ENCODE results near the gene SMG7.

SMG7 gene

GRCh38 chr1:183567584-183567983 is 95.3 kb downstream of the SMG7 start:
- no peak for DNase-seq

GRCh38 chr1:183568176-183569021 is 96.1 kb downstream of the SMG7 start:
- DNase-seq: no peak

DNA sequence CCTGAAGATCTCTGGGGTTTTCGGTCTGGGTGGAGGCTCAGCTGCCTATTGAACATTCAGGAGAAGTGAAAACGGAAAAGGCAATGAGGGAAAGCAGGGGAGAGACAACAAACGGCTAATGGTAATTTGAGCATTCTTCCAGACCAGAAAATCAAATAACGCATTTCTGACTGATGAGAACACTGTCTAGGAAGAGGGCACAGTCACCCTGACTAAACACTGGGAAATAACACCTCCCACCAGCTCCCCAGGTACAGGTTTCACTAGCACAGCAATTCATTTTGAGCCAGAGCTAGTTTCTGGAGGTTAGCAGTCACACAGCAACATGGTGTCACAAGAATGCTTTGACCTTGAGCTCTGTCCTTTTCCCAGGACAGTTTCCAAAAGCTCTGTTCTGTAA is 96.8 kb downstream of the SMG7 start:
- no peak for DNase-seq

DNA sequence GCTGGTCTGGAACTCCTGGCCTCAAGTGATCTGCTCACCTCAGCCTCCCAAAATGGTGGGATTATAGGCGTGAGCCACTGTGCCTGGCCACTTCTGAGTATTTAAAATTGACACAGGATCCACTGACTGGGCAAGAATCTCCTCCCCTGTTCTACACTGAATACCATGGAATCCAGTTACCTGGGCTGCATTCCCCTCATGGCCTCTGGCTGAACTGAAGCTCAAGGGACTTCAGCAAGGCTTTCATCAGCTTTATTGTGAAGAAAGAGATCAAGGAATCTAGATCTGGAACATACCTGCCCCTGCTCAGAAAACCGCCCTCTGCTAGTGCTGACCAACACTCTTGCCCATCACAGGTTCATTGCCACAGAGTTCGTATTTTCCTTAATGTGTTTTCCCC is 97.5 kb downstream of the SMG7 start:
- no peak for DNase-seq

DNA sequence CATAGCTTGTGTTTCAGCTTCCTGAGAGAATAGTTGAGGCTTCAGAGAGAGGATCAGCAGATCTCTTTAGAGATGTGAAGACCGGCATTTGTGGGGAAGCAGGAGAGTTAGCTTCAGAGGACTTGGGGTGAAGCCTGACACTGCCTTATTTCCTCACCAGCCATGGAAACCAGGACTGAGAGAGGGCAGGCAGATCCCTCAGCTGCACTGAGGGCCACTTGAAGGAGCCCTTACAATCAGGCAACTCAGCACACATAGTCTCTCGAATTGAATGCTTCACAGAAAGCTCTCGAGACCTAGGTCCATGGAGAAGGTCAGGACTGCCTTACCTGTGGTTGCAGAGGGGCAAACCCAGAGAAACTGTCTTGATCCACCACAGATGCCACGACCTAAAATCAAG is 98.2 kb downstream of the SMG7 start:
- DNase-seq: no peak

- no peak for DNase-seq
Measured at GRCh38 chr1:183571678-183572268, 99.5 kb downstream of the SMG7 start.

DNA sequence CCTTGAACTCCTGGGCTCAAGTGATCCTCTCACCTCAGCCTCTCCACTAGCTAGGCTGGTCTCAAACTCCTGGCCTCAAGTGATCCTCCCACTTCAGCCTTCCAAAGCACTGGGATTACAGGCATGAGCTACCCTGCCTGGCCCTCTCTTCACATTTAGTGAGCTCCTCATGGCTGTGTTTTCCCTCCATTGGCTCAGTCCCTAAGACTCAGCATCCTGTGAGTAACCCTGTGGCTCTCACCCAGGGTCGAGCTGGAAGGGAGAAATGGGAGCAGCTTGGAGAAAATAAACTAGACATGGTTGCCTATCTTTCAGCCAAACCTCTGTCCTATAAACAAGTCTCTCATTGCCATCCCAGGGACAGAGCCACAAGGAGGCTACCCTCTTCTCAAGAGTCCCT is 100.4 kb downstream of the SMG7 start:
- DNase-seq: no peak

DNA sequence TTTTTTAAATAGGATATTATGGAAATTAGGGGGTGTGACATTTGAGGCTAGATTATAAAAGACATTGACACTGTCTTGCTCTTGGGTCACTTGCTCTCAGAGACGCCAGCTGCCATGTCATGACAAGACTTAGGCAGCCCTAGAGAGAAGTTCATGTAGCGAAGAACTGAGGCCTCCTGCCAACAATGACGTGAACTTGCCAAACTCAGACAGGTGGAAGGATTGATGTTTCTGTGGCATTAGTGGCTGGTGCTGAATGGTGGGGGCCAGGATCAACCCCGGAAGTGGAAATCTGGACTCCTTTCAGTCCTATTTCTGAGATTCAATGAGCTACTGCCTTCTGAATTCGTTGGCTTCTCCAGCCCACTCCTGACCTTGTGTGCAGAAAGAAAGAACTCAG is 103.3 kb downstream of the SMG7 start:
- no peak for DNase-seq

DNA sequence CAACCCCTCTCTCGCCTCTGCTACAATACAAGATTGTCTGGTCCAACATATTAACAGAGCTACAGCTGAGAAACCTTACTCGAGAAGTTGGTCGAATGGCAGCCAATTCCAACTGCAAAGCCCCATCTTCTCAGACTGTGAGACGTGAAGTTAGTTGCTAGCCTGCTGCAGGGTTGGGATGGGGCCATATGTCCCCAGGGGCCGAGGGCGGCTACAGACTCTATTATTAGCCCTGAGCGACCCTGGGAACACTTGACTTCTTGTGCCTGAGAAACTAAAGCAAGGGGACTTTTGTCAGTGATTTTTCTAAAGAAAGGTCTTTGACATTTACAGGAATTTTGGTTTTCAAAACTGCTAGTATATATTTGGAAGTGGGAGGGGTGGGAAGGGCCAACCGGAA is 104.2 kb downstream of the SMG7 start:
- DNase-seq: no peak

DNA sequence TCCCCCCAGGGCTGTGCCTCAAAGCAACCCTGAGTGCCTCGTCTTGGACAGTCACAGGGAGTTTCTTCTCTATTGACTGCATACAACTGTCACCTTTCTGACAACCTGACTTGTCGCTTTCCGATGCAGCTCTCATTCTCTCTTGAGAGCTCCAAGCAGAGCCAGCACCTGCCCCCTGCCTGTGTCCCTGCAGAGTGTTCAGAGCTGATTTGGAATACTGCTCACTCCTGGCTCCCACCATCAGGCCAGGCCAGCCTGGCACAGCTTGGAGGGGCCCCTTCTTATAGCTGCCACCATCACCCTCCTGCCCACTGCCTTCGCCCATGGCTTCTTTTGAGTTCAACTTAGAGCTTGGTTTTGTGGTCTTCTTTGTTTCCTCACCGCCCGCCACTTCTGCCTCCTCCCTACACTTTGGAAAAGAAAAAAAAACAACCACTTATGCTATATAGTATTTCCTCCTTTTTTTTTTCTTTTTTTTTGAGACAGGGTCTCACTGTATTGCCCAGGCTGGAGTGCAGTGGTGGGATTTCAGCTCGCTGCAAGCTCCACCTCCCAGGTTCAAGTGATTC is 105.7 kb downstream of the SMG7 start:
- DNase-seq: no peak

GRCh38 chr1:183578856-183579255 is 106.6 kb downstream of the SMG7 start:
- no peak for DNase-seq

GRCh38 chr1:183580281-183580682 is 108.0 kb downstream of the SMG7 start:
- DNase-seq: peak; percentile 51 to 79

DNA sequence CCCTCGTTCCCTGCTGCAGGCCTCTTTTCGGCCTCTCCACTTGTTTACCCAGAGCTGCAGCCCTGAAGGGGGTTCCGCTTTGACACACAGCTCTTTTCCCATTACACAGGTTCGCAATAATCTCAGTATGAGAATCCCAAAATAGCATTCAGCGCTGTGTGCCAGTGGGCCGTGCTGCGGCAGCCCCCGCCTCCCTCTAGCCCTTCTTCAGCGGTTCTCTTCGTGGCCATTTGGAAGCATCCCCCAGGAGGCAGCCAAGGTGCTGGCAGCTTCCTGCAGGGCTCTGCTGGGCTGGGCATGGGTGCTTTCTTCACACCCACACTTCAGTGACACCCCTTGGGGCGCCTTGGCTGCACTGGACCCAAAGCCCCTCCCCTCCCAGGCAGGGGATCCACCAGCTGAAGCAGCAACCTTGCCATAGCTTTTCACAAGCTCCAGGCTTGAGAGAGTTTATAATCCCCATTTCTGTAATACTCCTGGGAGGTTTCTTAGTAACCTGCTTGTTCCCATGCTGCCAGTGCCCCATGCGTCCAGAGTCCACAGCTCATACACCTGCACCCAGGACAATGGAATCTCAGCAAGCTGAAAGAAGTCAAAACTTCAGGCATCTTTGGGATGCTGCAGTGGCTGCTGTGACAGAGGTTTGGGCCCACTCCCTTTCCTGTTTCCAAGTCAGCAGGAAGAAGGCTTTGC is 109.9 kb downstream of the SMG7 start:
- no peak for DNase-seq

GRCh38 chr1:183583466-183583865 is 111.2 kb downstream of the SMG7 start:
- DNase-seq: no peak

DNA sequence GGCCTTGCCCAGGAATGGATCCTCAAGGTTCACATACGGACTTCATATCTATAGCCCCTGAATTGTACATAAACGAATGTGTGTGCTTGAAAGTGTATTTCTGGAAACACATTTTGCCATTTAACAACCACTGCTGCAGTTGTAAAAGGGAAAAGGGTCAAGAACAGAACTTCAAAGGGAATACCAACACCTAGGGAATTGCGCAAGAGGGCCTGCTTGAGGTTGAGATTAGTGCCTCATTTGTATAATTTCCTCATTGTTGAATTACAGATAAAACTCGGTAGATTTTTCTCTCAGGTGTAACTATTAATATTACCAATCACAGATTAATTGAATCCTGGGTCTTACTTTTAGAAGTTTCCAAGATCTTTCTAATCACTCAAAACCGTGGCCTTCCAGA is 111.8 kb downstream of the SMG7 start:
- no peak for DNase-seq

DNA sequence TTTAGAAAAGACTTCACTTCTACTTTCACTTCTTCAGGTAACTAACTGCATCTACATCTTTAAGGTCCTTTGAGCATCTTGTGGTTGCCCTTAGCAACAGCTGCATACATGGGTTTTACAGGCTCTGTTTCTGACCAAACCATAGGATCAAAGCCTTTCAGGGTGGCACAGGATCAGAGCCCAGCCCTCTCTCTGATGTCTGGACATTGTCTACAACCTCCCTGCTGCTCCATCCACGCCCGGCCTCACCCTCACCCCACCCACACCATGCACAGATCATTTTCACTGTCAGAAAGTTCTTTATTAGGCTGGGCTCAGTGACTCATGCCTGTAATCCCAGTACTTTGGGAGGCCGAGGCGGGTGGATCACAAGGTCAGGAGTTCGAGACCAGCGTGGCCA is 112.7 kb downstream of the SMG7 start:
- DNase-seq: no peak

GRCh38 chr1:183586455-183586854 is 114.2 kb downstream of the SMG7 start:
- no peak for DNase-seq

DNA sequence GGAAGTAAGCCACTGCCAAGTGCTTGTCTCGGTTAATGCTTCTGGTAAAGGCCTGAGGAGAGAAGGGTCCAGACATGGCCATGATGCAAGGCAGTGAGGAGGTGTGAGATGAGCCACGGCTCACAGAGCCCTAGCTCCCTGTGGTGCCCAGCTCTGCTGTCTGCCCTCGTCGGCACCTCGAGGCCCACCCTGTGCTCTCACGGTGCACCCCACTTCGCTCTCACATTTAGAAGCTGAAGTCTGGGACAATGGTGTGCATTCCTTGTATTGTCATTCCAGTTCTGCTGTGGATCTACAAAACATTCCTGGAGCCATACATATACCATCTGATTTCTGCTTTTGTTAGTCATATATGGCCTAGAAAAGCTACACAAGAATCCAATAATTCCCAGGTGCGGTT is 114.6 kb downstream of the SMG7 start:
- DNase-seq: no peak

GRCh38 chr1:183588827-183589226 is 116.5 kb downstream of the SMG7 start:
- no peak for DNase-seq

GRCh38 chr1:183589384-183589783 is 117.1 kb downstream of the SMG7 start:
- no peak for DNase-seq

GRCh38 chr1:183589874-183590243 is 117.6 kb downstream of the SMG7 start:
- DNase-seq: no peak

- no peak for DNase-seq
Measured at GRCh38 chr1:183590244-183591191, 118.2 kb downstream of the SMG7 start, which contains the start of gene NCF2. Gene NCF2, minus strand, starts transcription at chr1:183590459. Its CDS starts 130 bp downstream, at chr1:183590329.

DNA sequence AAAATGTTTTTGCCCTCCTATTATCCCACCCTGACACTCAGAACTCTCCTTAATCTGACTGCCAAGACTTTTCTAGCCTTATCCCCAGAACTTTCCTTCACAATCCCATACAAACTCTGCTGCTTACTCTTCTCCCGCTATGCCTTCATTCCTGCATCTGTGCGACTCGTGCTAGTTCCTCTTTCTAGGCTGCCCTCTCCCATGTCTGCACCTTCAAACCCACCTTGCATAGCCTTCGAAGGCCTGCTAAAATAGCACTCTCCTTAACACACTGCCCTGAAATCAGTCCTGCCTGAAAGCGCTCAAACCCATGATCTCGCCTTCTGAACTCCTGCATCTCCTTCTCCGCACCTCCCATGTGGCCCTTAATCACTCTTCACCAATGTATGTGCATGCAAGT is 120.4 kb downstream of the SMG7 start:
- DNase-seq: no peak

Data from NCI-H524 (cell line).